ENCODE data around the gene MMP2. TPM values are rescaled to one million over a fixed set of nuclear protein-coding genes. Genes with fewer than 3 reads are reported as not detected.
A peak's percentile ranks its signal among the peaks of the same experiment; 100 is the strongest.

MMP2 gene
- total and polyA plus RNA-seq, 2 of the 13 experiments (the other 11 are each of a cell fraction or from before 2014, with no cell fraction given): 0.31 to 1.3 TPM

GRCh38 chr16:55508941-55509931, 30.2 kb downstream of the MMP2 start, which contains the start of gene LPCAT2 (continued):
- TF ChIP-seq LBX2 (CRISPR knock-in tag; IDR thresholded peaks at IDR 0.05; ENCODE audit: borderline replicate concordance) (peak; percentile 86; the same call in 1 of the 2 replicates), ZBTB10 (CRISPR knock-in tag; IDR thresholded peaks at IDR 0.05; ENCODE audit: borderline replicate concordance) (no peak), CENPT (CRISPR knock-in tag; IDR thresholded peaks at IDR 0.05; ENCODE audit: low read depth) (no peak), PAX8 (CRISPR knock-in tag; IDR thresholded peaks at IDR 0.05; ENCODE audit: borderline replicate concordance) (no peak), FUBP1 (CRISPR knock-in tag; IDR thresholded peaks at IDR 0.05; ENCODE audit: borderline replicate concordance) (no peak), ZFX (CRISPR knock-in tag; IDR thresholded peaks at IDR 0.05; ENCODE audit: low read depth) (peak; percentile 40; the same call in 1 of the 2 replicates)

Data from HepG2 (cell line).